IgD-negative memory B cell (primary cell): ENCODE measurements around the gene ZC3H12D. TPM values are rescaled to one million over a fixed set of nuclear protein-coding genes. Genes with fewer than 3 reads are reported as not detected.
"Not testable (repeated sequence)": the region's sequence is repeated elsewhere in the genome, so short reads cannot be mapped to it uniquely, and the experiment has no call there.

Experiments used
- H3K27ac Mint-ChIP-seq, 3 donors: one replicate each; pipeline ENCODE4 v1.8.0; 2020 to 2022; ENCODE audit warnings: mild to moderate bottlenecking in 3 of 3, mixed read lengths in 3 of 3, moderate library complexity in 1 of 3
- H3K27me3 Mint-ChIP-seq: one replicate; pipeline ENCODE4 v1.8.0; 2021; ENCODE audit warnings: mixed read lengths
- H3K36me3 Mint-ChIP-seq: one replicate; pipeline ENCODE4 v1.8.0; 2020; ENCODE audit warnings: mild to moderate bottlenecking, mixed read lengths
- H3K4me1 Mint-ChIP-seq, 3 donors: one replicate each; pipeline ENCODE4 v1.8.0; 2020 to 2022; ENCODE audit warnings: mixed read lengths in 3 of 3, mild to moderate bottlenecking in 1 of 3
- H3K4me3 Mint-ChIP-seq, 4 donors: one replicate each; pipeline ENCODE4 v1.8.0; 2020 to 2022; ENCODE audit warnings: mild to moderate bottlenecking in 4 of 4, mixed read lengths in 4 of 4, moderate library complexity in 3 of 4
- H3K9me3 Mint-ChIP-seq, 3 donors: one replicate each; pipeline ENCODE4 v1.8.0; 2020 to 2021; ENCODE audit warnings: mixed read lengths in 3 of 3, mild to moderate bottlenecking in 1 of 3
- polyA plus RNA-seq: library from polyadenylated mRNA; unstranded; fragments of 300-500 nt; fragmentation: Illumina TruSeq; gene quantifications from one replicate; pipeline ENCODE4 v1.2.3, GENCODE V29; 2021

The ZC3H12D gene
- polyA plus RNA-seq, 1 donor from 2014 or later, result 8.2 TPM

GRCh38 chr6:149495349-149496016, 10.7 kb upstream of the ZC3H12D start:
- Mint-ChIP-seq H3K27ac (peak overlapping the region; percentile 78 to 97 (median 90)), H3K4me3 (peak overlapping the region; percentile 58 to 84 (median 70)), H3K4me1 (peaks cover 31 to 37% (median 35%) of the 10 kb centered on the region in 3 donors)
- H3K27me3 Mint-ChIP-seq, H3K36me3 Mint-ChIP-seq, H3K9me3 Mint-ChIP-seq: not testable (repeated sequence)

- H3K27me3 Mint-ChIP-seq, H3K36me3 Mint-ChIP-seq, H3K9me3 Mint-ChIP-seq: not testable (repeated sequence)
- Mint-ChIP-seq H3K4me3 (peak overlapping the region; percentile 45 to 84 (median 65)), H3K27ac (peak overlapping the region; percentile 78 to 97 (median 90)), H3K4me1 (peaks cover 31 to 40% (median 39%) of the 10 kb centered on the region in 3 donors)
Measured at GRCh38 chr6:149494810-149495209, 10.0 kb upstream of the ZC3H12D start.

- Mint-ChIP-seq H3K9me3 (no peaks in the 10 kb centered on the region), H3K36me3 (no peaks in the 10 kb centered on the region), H3K4me3 (peak overlapping the region in 3 of 4 donors; percentile 6 to 73 (median 45)), H3K27ac (peak overlapping the region; percentile 61 to 97 (median 78)), H3K4me1 (peaks cover 31 to 47% (median 42%) of the 10 kb centered on the region in 3 donors), H3K27me3 (no peaks in the 10 kb centered on the region)
Measured at GRCh38 chr6:149493761-149494320, 9.0 kb upstream of the ZC3H12D start.

GRCh38 chr6:149492798-149493343, 8.1 kb upstream of the ZC3H12D start:
- Mint-ChIP-seq H3K9me3 (no peaks in the 10 kb centered on the region), H3K4me3 (peak overlapping the region in 1 of 4 donors; percentile 22), H3K27me3 (no peaks in the 10 kb centered on the region), H3K4me1 (peaks cover 34 to 52% (median 47%) of the 10 kb centered on the region in 3 donors), H3K27ac (peak overlapping the region in 2 of 3 donors; percentile 5 to 78), H3K36me3 (no peaks in the 10 kb centered on the region)

- Mint-ChIP-seq H3K27ac (peak overlapping the region in 1 of 3 donors; percentile 68), H3K4me1 (peaks cover 34 to 52% (median 43%) of the 10 kb centered on the region in 3 donors), H3K27me3 (no peaks in the 10 kb centered on the region), H3K4me3 (peak overlapping the region in 1 of 4 donors; percentile 25), H3K36me3 (no peaks in the 10 kb centered on the region), H3K9me3 (no peaks in the 10 kb centered on the region)
Measured at GRCh38 chr6:149489967-149490366, 5.2 kb upstream of the ZC3H12D start.

GRCh38 chr6:149488815-149489214, 4.0 kb upstream of the ZC3H12D start:
- peak overlapping the region; percentile 40 to 87 (median 41) for H3K27ac Mint-ChIP-seq
- no peaks in the 10 kb centered on the region for H3K27me3 Mint-ChIP-seq
- no peaks in the 10 kb centered on the region for H3K36me3 Mint-ChIP-seq
- no peaks in the 10 kb centered on the region for H3K9me3 Mint-ChIP-seq
- peak overlapping the region in 3 of 4 donors; percentile 14 to 81 (median 74) for H3K4me3 Mint-ChIP-seq
- H3K4me1 Mint-ChIP-seq, result peaks cover 26 to 47% (median 37%) of the 10 kb centered on the region in 3 donors

GRCh38 chr6:149487316-149487715, 2.5 kb upstream of the ZC3H12D start:
- no peaks in the 10 kb centered on the region for H3K27me3 Mint-ChIP-seq
- H3K36me3 Mint-ChIP-seq, result peaks cover under 1% of the 10 kb centered on the region
- H3K9me3 Mint-ChIP-seq, result no peaks in the 10 kb centered on the region
- peaks cover 27 to 40% (median 33%) of the 10 kb centered on the region in 3 donors for H3K4me1 Mint-ChIP-seq
- peak overlapping the region in 3 of 4 donors; percentile 9 to 56 (median 50) for H3K4me3 Mint-ChIP-seq
- peak overlapping the region; percentile 62 to 88 (median 71) for H3K27ac Mint-ChIP-seq

GRCh38 chr6:149483849-149484655, 762 bp downstream of the ZC3H12D start:
- Mint-ChIP-seq H3K36me3 (peaks cover 9% of the 10 kb centered on the region), H3K9me3 (no peaks in the 10 kb centered on the region), H3K4me3 (peak overlapping the region; percentile 93 to 100 (median 98)), H3K27me3 (no peaks in the 10 kb centered on the region), H3K27ac (peak overlapping the region; percentile 99 to 100 (median 99)), H3K4me1 (peaks cover 50 to 53% (median 52%) of the 10 kb centered on the region in 3 donors)

GRCh38 chr6:149483334-149483725, 1.5 kb downstream of the ZC3H12D start:
- Mint-ChIP-seq H3K4me1 (peaks cover 48 to 51% (median 51%) of the 10 kb centered on the region in 3 donors), H3K4me3 (peak overlapping the region; percentile 93 to 100 (median 98)), H3K27me3 (peaks cover 2% of the 10 kb centered on the region)

GRCh38 chr6:149482545-149483333, 2.1 kb downstream of the ZC3H12D start:
- H3K27ac Mint-ChIP-seq, result peak overlapping the region; percentile 99 to 100 (median 99)
- H3K4me1 Mint-ChIP-seq, result peaks cover 47 to 51% (median 51%) of the 10 kb centered on the region in 3 donors
- no peaks in the 10 kb centered on the region for H3K9me3 Mint-ChIP-seq
- peaks cover 2% of the 10 kb centered on the region for H3K27me3 Mint-ChIP-seq
- peak overlapping the region; percentile 93 to 100 (median 98) for H3K4me3 Mint-ChIP-seq
- H3K36me3 Mint-ChIP-seq, result peaks cover 10% of the 10 kb centered on the region

More at GRCh38 chr6:149483334-149483725, 1.5 kb downstream of the ZC3H12D start:
- H3K36me3 Mint-ChIP-seq, result peaks cover 10% of the 10 kb centered on the region
- H3K27ac Mint-ChIP-seq, result peak overlapping the region; percentile 99 to 100 (median 99)
- no peaks in the 10 kb centered on the region for H3K9me3 Mint-ChIP-seq

- Mint-ChIP-seq H3K4me3 (peak overlapping the region; percentile 93 to 100 (median 98)), H3K9me3 (no peaks in the 10 kb centered on the region), H3K27ac (peak overlapping the region; percentile 99 to 100 (median 99)), H3K36me3 (peaks cover 14% of the 10 kb centered on the region), H3K27me3 (peaks cover 2% of the 10 kb centered on the region), H3K4me1 (peaks cover 45 to 59% (median 56%) of the 10 kb centered on the region in 3 donors)
Measured at GRCh38 chr6:149480502-149481280, 4.1 kb downstream of the ZC3H12D start.

GRCh38 chr6:149478631-149479314, 6.0 kb downstream of the ZC3H12D start:
- peak overlapping the region; percentile 93 to 100 (median 98) for H3K4me3 Mint-ChIP-seq
- H3K27ac Mint-ChIP-seq, result peak overlapping the region; percentile 99 to 100 (median 99)
- peaks cover 45 to 59% (median 52%) of the 10 kb centered on the region in 3 donors for H3K4me1 Mint-ChIP-seq
- H3K36me3 Mint-ChIP-seq, result peaks cover 16% of the 10 kb centered on the region
- no peaks in the 10 kb centered on the region for H3K9me3 Mint-ChIP-seq
- peaks cover 2% of the 10 kb centered on the region for H3K27me3 Mint-ChIP-seq

GRCh38 chr6:149477544-149477943, 7.3 kb downstream of the ZC3H12D start:
- H3K27ac Mint-ChIP-seq, result peak overlapping the region; percentile 54 to 94 (median 56)
- peaks cover 2% of the 10 kb centered on the region for H3K27me3 Mint-ChIP-seq
- H3K4me1 Mint-ChIP-seq, result peaks cover 52 to 69% (median 58%) of the 10 kb centered on the region in 3 donors
- H3K36me3 Mint-ChIP-seq, result peaks cover 16% of the 10 kb centered on the region
- H3K9me3 Mint-ChIP-seq, result no peaks in the 10 kb centered on the region
- H3K4me3 Mint-ChIP-seq, result peak overlapping the region in 3 of 4 donors; percentile 62 to 94 (median 83)
